ENCODE measurements around the gene F13A1.

The F13A1 gene

GRCh38 chr6:6191476-6191875 is 129.0 kb downstream of the F13A1 start:
- no peak for DNase-seq

DNA sequence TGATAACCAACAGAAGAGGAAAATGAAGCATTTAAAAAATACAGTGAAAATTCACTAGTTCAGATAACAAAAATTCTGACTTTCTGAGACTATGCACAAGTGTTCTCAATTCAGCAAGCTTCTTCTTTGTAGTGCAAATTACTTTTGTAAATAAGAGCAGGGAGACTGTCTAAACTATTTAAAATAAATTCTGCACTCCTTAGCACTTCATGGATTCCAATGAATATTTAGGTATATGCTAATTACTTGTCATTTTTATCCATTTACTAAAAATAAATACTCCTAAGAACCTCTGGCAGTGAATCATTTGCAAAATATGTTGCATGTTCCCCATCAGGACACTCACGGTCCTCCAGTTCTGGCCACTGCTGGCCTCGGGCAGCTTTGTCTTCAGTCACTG is 139.8 kb downstream of the F13A1 start:
- no peak for DNase-seq

GRCh38 chr6:6179858-6180623 is 140.4 kb downstream of the F13A1 start:
- DNase-seq, result no peak

- DNase-seq, result no peak
Measured at GRCh38 chr6:6178795-6179194, 141.7 kb downstream of the F13A1 start.

DNA sequence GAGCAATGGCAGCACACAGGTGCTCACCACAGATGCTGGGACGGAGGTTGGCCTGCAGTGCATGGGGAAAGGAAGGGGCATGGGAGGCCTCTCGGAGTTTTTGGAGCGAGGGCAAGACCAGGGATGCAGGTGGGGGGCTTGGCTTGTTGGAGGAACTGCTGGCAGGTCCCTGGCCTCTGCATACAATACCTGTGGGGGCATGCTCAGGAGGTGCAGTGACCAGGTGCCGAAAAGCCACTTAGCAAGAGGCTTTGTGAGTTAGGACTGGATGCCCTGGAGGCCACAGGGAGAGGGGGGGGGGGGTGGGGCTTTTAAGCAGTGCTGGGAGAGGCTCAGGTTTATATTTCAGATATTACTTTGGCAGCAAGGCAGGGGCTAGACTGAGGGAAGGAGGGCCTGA is 142.7 kb downstream of the F13A1 start:
- no peak for DNase-seq

DNA sequence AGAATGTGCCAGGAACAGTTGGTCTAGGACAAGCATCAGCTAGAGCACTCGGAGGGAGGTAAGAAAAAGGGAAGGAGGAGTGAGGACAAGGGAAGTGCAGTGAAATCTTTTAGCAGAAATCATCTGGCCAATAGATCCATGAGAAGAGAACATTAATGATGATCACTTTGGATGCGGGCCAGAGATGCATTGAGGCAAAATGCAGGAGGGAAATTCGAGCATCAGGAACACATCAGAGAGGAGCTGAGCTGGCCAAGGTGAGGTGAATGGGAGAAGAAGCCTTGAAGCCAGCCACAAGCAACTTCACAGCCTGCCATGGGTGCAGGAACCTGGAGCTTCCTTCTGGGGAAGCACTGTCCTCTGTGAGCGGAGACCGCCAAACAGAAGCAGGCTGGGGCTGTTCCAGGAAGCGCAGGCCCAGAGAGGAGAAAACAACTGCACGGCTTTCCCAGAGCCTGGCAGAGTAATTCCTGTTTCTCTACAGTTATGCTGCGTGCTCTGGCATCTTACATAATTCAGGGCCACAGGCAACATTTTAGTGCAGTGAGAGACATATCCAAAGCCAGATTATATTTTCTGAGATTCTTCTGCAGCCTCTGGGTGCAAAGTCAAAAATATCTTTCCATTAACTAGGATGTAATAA is 143.8 kb downstream of the F13A1 start:
- no peak for DNase-seq

DNA sequence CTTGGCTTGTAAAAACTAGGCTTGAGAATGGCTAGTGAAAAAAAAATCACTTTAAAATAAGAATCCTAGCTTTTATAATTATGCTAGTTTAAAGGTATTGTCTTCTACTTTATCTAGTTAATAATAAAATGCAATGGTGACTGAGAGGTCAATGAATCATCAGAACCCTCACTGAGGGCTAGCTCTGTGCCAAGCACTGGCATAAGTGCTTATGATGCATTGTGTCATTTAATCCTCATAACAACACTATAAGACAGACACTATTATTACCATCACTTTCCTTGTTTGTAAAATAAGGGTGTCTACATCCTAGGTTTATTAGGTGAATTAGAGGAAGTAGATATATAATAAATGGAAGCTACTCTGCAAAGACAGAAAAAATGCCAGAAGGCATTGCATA is 144.3 kb downstream of the F13A1 start:
- no peak for DNase-seq

DNA sequence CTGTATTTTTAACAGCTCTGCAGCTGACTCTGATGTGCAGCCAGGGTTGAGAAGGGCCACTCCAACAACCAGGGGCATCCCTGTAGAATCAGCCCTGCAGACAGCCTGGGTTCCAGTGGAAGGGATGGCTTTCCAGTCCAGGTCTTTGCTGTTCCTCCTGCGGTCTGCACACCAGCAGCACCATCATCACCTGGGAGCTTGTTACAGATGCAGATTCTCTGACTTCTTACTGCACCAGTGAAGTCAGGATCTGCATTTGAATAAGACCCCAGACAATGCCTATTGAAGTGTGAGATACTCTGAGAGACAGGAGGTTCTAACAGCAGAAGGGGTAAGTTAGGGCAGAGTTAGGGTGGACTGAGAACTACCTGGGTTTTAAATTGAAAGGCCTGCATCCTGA is 151.3 kb downstream of the F13A1 start:
- no peak for DNase-seq

DNA sequence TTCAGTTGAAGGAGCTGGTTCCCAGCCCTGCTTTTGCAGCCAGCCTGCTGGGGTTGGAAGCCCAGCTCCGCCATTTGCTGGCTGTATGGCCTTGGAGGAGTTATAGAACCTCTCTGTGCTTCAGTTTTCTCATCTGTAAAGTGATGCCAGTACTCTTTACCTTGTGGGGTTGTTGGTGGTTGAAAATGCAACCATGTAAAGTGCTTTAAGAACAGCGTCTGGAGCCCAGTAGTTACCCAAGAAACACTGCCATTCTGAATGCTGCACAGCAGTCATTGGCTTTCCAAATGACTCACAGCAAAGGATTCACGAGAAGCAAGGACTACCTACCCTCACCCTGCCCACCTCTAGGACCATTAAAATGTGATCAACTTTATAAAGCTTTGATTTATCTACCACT is 154.4 kb downstream of the F13A1 start:
- no peak for DNase-seq

- no peak for DNase-seq
Measured at GRCh38 chr6:6164367-6164766, 156.1 kb downstream of the F13A1 start.

DNA sequence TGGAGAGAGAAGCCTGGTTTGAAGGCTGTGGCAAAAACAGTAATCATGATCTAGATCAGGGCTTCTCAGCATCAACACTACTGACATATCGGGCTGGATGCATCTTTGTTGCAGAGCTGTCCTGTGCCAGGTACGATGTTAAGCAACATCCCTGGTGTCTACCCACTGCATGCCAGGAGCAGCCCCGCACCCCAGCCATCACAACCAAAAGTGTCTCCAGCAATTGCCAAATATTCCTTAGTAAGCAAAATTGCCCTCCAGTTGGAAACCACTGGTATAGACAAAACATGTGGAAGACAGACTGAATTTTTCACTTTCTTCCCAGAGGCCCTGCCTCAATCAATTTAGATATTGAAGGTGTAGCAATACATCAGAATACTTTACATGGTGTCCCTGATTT is 166.1 kb downstream of the F13A1 start:
- no peak for DNase-seq

GRCh38 chr6:6152060-6152459 is 168.4 kb downstream of the F13A1 start:
- DNase-seq, result no peak

DNA sequence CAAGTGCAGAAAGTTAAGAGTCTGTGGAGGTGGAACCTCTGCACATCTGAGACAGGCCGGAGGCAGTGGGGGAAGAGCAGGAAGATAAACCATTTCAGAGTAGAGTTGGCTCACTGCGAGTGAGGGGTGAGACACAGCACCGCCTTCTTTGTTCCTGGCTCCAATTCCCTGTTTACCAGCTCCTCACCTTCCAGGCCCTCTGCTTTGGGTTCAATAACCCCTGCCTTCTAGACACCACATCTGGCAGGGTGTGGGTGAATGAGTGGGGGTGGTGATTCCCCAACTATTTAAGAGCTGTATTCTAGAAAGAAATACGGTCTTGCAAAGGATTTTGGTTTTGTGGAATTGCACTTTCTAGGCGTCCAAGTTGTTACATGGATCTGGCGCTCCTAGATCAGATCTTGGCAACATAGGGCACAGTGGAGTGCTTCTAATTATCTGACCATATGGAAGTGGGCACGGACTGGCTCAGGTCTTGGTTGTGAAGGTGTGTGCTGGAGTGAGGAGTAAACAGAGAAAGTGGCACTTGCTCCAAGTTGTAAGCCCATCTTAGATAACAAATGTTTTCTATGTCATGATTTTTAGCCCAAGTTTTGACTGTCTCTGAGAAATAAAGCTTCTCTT is 172.2 kb downstream of the F13A1 start:
- no peak for DNase-seq

DNA sequence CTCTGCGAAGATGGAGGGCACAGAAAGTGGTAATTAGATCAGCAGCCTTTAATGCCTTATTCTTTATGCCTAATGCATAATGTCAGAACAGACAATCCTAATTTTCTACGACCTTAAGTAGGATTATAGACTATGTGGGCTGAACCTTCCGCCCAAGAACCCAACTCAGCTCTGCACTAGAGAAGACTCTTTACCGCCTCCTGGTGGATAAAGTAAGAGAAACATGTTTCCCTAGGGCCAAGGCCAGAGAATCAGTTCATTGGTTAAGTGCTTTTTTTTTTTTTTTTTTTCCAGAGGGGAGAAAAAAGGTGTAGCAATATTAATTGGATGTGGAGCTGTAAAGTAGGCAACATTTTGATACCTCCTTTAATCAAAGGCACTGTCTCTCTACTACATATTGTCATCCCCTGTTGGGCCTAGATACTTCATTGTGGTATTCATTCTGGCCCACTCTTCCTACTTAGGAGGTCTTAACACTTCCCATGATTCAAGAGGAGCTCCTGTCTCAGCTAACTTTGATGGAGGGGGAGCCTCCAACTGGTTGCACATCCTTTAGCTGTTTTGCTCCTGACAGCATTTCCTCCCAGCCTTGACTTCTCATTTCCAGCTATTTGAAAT is 188.9 kb downstream of the F13A1 start:
- no peak for DNase-seq

- no peak for DNase-seq
Measured at GRCh38 chr6:6125495-6125894, 195.0 kb downstream of the F13A1 start.

DNA sequence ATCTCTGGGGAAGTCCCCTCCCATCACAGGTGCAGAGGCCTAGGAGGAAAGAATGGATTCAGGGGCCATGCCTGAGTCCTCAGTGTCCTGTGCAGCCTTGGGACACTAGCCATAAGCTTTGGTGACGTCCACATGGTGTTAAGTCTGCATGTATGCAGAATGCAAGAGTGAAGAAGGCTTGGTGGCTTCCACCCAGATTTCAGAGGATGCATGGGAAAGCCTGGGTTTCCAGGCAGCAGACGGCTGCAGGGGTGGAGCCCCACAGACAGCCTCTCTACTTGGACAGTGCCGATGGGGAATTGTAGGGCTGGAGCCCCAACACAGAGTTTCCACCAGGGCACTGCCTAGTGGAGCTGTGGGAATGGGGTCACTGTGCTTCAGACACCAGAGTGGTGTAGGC is 196.7 kb downstream of the F13A1 start:
- DNase-seq, result no peak

DNA sequence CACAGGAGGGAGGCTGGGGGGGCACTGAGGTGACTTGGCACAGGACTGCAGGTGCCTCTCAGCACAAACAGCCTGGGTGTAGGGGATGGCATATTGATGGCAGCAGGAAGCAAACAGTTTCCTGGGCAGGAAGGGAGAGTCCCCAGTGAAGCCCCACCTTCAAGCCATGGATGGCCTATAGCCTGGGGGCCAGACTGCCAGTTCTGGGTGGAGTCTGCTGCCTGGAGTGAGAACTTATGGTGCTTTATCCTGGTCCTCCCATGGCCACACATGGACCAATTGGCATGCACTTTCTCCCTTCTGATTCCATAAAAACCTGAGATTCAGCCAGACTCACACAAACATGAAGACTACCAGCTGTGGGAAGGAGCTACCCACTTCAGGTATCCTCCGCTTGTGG is 198.5 kb downstream of the F13A1 start:
- DNase-seq, result no peak

GRCh38 chr6:6105472-6106036 is 214.9 kb downstream of the F13A1 start:
- no peak for DNase-seq

All from NCI-H510A (cell line).